A673 (cell line): ENCODE data around the gene NAV2. TPM values are rescaled to one million over a fixed set of nuclear protein-coding genes. Genes with fewer than 3 reads are reported as not detected.

ENCODE experiments used
- BruUV-seq: library from RNA; stranded (reverse); fragments of 400-500 nt; replicated peaks from 2 replicates; lab custom pipeline; 2021; lab: Mats Ljungman, UMichigan
- CTCF ChIA-PET: fragments of 300-600 bp; sonication (Branson Sonifier 250); formaldehyde crosslinking; loops from one replicate; lab custom pipeline; 2022; ENCODE audit warnings: antibody characterized with exemption; lab: Charles Lee
- POLR2A ChIA-PET: fragments of 300-600 bp; sonication (Branson Sonifier 250); formaldehyde crosslinking; loops from one replicate; lab custom pipeline; 2022; ENCODE audit warnings: antibody characterized with exemption; ENCODE audit not compliant: low non-redundant PET; lab: Charles Lee
- DNase-seq: peaks from one replicate; pipeline ENCODE4 v3.0.0-alpha.2; 2015; ENCODE audit warnings: low spot score
- H3K27ac ChIP-seq: fragments of 200-600 bp; sonication (generic); 2 replicates; pipeline ENCODE4 v1.5.1; 2016; ENCODE audit warnings: mixed run types, low read depth, mild to moderate bottlenecking, mixed read lengths, antibody characterized with exemption, low read length; ENCODE audit not compliant: poor library complexity, severe bottlenecking
- H3K27me3 ChIP-seq: fragments of 200-600 bp; sonication (generic); replicated peaks from 2 replicates; pipeline ENCODE4 v1.6.1; 2017; ENCODE audit warnings: mixed run types, low read depth, mild to moderate bottlenecking, mixed read lengths, antibody characterized with exemption, low read length; ENCODE audit not compliant: insufficient read depth, poor library complexity
- H3K36me3 ChIP-seq: fragments of 200-600 bp; sonication (generic); 2 replicates; pipeline ENCODE4 v1.6.1; 2016; ENCODE audit warnings: mixed run types, mild to moderate bottlenecking, mixed read lengths, antibody characterized with exemption, low read length; ENCODE audit not compliant: insufficient read depth, poor library complexity, severe bottlenecking
- H3K4me1 ChIP-seq: fragments of 200-600 bp; sonication (generic); 2 replicates; pipeline ENCODE4 v1.6.1; 2017; ENCODE audit warnings: mixed run types, mild to moderate bottlenecking, mixed read lengths, antibody characterized with exemption, low read length; ENCODE audit not compliant: insufficient read depth, poor library complexity, severe bottlenecking
- H3K4me3 ChIP-seq: fragments of 200-600 bp; sonication (generic); 2 replicates; pipeline ENCODE4 v1.5.1; 2016; ENCODE audit warnings: low read depth, mixed run types, mild to moderate bottlenecking, mixed read lengths, low read length; ENCODE audit not compliant: poor library complexity, severe bottlenecking
- H3K9me3 ChIP-seq: fragments of 200-600 bp; sonication (generic); 2 replicates; pipeline ENCODE4 v1.6.1; 2016; ENCODE audit warnings: mixed run types, low read depth, mild to moderate bottlenecking, mixed read lengths, antibody characterized with exemption, low read length; ENCODE audit not compliant: poor library complexity, severe bottlenecking
- CTCF ChIP-seq: fragments of 300-800, 200-600 bp; sonication (generic); conservative IDR thresholded peaks from 2 replicates; pipeline ENCODE4 v1.5.1; 2017; ENCODE audit warnings: low read depth, mild to moderate bottlenecking, antibody characterized with exemption, low read length, moderate library complexity, mixed read lengths
- EZH2 ChIP-seq: fragments of 200-600 bp; sonication (generic); IDR thresholded peaks from 2 replicates; pipeline ENCODE4 v1.6.1; 2017; ENCODE audit warnings: borderline replicate concordance, low read depth, mild to moderate bottlenecking, mixed read lengths, antibody characterized with exemption, low read length; ENCODE audit not compliant: poor library complexity, severe bottlenecking
- intact Hi-C: fragments of 100-400 bp; cut with micrococcal nuclease; formaldehyde crosslinking; loops from one replicate; pipeline ENCODE4 v1.10.0; 2022; ENCODE audit not compliant: unreplicated experiment
- total RNA-seq: library from RNA; stranded (reverse); gene quantifications from 2 replicates; pipeline ENCODE4 v1.2.3, GENCODE V29; 2021

Gene NAV2
- total RNA-seq, 1 experiment from 2014 or later: not detected

- Histone ChIP-seq H3K4me1 (no peaks in the 10 kb centered on the region), H3K27ac (no peak overlapping the region), H3K9me3 (no peaks in the 10 kb centered on the region), H3K36me3 (no peaks in the 10 kb centered on the region), H3K4me3 (no peak overlapping the region), H3K27me3 (peaks cover 1% of the 10 kb centered on the region)
- POLR2A ChIA-PET: no interaction called here
- intact Hi-C loops: no loop called here
- DNase-seq: no peak
- TF ChIP-seq CTCF: no peak
- TF ChIP-seq EZH2: no peak
- BruUV-seq: no TSS peak
- CTCF ChIA-PET: no interaction called here
Measured at GRCh38 chr11:19770277-19770676, 57.6 kb downstream of the NAV2 start.

- ChIA-PET CTCF (no interaction called here), POLR2A (no interaction called here)
- no peak for TF ChIP-seq CTCF
- TF ChIP-seq EZH2: no peak
- Histone ChIP-seq H3K27me3 (peaks cover 12% of the 10 kb centered on the region), H3K36me3 (no peaks in the 10 kb centered on the region), H3K27ac (no peak overlapping the region), H3K9me3 (no peaks in the 10 kb centered on the region), H3K4me3 (no peak overlapping the region), H3K4me1 (no peaks in the 10 kb centered on the region)
- intact Hi-C loops: no loop called here
- BruUV-seq: no TSS peak
- DNase-seq: no peak
Measured at GRCh38 chr11:19771463-19771862, 58.8 kb downstream of the NAV2 start.

- ChIA-PET POLR2A (no interaction called here), CTCF (no interaction called here)
- no TSS peak for BruUV-seq
- Histone ChIP-seq H3K4me3 (no peak overlapping the region), H3K27me3 (peaks cover 20% of the 10 kb centered on the region), H3K27ac (no peak overlapping the region), H3K36me3 (no peaks in the 10 kb centered on the region), H3K4me1 (no peaks in the 10 kb centered on the region), H3K9me3 (no peaks in the 10 kb centered on the region)
- TF ChIP-seq CTCF: no peak
- TF ChIP-seq EZH2: no peak
- peak; percentile 38 for DNase-seq
- intact Hi-C loops: no loop called here
Measured at GRCh38 chr11:19772480-19772879, 59.8 kb downstream of the NAV2 start.
